ENCODE data around the gene ZCCHC24. TPM values are rescaled to one million over a fixed set of nuclear protein-coding genes. Genes with fewer than 3 reads are reported as not detected.

ZCCHC24 gene
- total and polyA plus RNA-seq, 12 donors = 5.8 to 49.0 (median 24.8) TPM

DNA sequence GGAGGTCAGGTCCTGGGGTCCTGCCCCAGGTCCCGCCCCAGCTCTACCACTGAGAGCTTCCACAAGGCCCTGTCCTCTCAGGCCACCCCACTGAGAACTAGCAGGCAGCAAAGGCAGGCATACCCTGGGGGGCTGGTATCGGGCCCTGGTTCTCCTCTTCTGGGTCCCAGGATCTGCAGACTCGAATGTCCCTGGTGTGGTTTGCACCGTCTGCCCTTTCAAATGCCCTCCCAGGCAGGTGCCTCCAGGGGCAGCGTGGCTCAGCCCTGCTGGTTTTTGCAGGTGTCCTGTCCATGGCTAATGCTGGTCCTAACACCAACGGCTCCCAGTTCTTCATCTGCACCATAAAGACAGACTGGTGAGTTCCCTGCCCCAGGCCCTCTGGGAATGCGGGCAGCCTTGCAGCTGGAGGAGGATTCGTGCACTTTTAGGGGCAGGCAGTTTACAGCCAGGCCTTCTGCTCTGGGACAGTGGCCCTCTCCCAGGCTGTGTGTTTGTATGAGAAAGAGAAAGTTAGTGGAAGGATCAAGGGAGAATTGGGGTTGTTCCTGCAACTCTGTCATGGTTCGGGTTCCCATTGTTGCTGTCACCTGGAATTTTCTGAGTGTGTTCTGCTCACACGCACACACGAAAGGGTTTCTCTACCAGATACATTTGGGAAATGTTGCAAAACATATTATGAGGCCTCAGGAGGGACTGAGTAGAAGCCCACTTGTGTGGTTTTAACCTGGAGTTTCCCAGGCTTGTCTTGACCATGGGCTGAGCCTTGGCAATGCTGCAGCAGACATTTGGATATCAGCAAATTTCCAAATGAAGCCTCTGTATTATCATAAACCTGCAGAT, 93.2 kb downstream of the ZCCHC24 start:
- Histone ChIP-seq H3K4me3 (no peak overlapping the region), H3K27ac (no peak overlapping the region), H3K4me1 (replicated peaks in 1 of 2) (peaks cover 29 to 30% of the 10 kb centered on the region in 2 donors), H3K9me3 (replicated peaks in 1 of 3) (no peaks in the 10 kb centered on the region), H3K27me3 (no peaks in the 10 kb centered on the region), H3K36me3 (replicated peaks in 1 of 2) (peaks cover 0 to 69% of the 10 kb centered on the region in 2 donors)
- peak in 2 of 7 donors; percentile 13 to 48 for DNase-seq
- TF ChIP-seq, protein P1, sequence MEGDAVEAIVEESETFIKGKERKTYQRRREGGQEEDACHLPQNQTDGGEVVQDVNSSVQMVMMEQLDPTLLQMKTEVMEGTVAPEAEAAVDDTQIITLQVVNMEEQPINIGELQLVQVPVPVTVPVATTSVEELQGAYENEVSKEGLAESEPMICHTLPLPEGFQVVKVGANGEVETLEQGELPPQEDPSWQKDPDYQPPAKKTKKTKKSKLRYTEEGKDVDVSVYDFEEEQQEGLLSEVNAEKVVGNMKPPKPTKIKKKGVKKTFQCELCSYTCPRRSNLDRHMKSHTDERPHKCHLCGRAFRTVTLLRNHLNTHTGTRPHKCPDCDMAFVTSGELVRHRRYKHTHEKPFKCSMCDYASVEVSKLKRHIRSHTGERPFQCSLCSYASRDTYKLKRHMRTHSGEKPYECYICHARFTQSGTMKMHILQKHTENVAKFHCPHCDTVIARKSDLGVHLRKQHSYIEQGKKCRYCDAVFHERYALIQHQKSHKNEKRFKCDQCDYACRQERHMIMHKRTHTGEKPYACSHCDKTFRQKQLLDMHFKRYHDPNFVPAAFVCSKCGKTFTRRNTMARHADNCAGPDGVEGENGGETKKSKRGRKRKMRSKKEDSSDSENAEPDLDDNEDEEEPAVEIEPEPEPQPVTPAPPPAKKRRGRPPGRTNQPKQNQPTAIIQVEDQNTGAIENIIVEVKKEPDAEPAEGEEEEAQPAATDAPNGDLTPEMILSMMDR (IDR thresholded peaks at IDR 0.05) = no peak
- TF ChIP-seq POLR2A (IDR thresholded peaks at IDR 0.05) = no peak
- intact Hi-C loops (cut with DNase I) = no loop called here
- WGBS, 4 donors = 82 to 93% (median 92%) methylated on average over 9 to 11 of the region's 11 CpGs

- Histone ChIP-seq H3K9me3 (replicated peaks in 1 of 3) (no peaks in the 10 kb centered on the region), H3K4me3 (no peak overlapping the region), H3K36me3 (replicated peaks in 1 of 2) (peaks cover 0 to 69% of the 10 kb centered on the region in 2 donors), H3K27me3 (no peaks in the 10 kb centered on the region), H3K4me1 (replicated peaks in 1 of 2) (peaks cover 29 to 38% of the 10 kb centered on the region in 2 donors), H3K27ac (no peak overlapping the region)
- TF ChIP-seq POLR2A (IDR thresholded peaks at IDR 0.05) = no peak
- TF ChIP-seq, protein P1 (IDR thresholded peaks at IDR 0.05) = no peak
- peak in 3 of 7 donors; percentile 7 to 49 (median 16) for DNase-seq
- WGBS, 4 donors = 89 to 95% (median 91%) methylated on average over 8 to 13 of the region's 13 CpGs
- intact Hi-C loops (cut with DNase I) = no loop called here
Observed at GRCh38 chr10:79351332-79351731, 94.1 kb downstream of the ZCCHC24 start.

DNA sequence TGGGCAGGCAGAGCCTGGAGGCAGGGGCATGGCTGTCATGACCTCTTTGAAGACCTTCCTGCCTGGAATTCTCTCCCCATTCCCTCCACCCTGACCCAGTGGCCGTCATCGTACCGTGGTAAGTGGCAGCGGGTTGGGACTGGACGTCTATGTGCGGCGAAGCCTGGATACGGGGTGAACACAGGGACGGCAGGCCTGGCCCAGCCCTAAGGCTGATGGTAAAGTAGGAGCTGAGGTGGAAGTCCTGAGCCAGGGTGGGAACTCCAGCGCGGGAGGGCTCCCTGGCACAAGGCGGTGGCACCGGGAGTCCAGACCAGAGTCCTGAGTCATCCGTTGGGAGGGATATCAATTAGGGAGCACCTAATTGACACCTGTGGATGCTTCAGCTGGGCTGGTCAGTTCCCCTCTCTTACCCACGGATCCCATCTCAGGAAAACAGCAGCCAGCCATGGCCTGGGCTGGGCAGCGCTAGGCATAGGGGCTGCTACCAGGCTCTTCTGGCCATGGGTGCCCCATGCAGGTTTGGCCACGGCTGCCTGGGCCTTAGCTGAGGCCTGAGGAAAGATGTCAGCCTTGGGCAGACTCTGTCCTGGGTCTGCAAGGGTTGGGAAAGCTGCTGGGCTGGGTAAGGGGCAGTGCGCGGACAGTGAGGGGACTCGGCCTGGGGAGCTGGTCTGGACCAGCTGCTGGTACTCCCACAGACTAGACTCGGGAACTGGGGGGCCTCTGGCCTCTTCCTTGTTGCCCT, 94.8 kb downstream of the ZCCHC24 start:
- Histone ChIP-seq H3K4me1 (replicated peaks in 1 of 2) (peaks cover 31 to 40% of the 10 kb centered on the region in 2 donors), H3K27me3 (no peaks in the 10 kb centered on the region), H3K9me3 (replicated peaks in 1 of 3) (no peaks in the 10 kb centered on the region), H3K27ac (peak overlapping the region; percentile 1 to 99 (median 92)), H3K36me3 (replicated peaks in 1 of 2) (peaks cover 0 to 65% of the 10 kb centered on the region in 2 donors), H3K4me3 (no peak overlapping the region)
- intact Hi-C loops (cut with DNase I) = no loop called here
- peak in 3 of 7 donors; percentile 17 to 54 (median 24) for DNase-seq
- 66 to 80% (median 72%) methylated on average over 11 to 21 of the region's 21 CpGs for WGBS, 4 donors
- TF ChIP-seq, protein P1 (IDR thresholded peaks at IDR 0.05) = no peak
- no peak for TF ChIP-seq POLR2A (IDR thresholded peaks at IDR 0.05)

DNA sequence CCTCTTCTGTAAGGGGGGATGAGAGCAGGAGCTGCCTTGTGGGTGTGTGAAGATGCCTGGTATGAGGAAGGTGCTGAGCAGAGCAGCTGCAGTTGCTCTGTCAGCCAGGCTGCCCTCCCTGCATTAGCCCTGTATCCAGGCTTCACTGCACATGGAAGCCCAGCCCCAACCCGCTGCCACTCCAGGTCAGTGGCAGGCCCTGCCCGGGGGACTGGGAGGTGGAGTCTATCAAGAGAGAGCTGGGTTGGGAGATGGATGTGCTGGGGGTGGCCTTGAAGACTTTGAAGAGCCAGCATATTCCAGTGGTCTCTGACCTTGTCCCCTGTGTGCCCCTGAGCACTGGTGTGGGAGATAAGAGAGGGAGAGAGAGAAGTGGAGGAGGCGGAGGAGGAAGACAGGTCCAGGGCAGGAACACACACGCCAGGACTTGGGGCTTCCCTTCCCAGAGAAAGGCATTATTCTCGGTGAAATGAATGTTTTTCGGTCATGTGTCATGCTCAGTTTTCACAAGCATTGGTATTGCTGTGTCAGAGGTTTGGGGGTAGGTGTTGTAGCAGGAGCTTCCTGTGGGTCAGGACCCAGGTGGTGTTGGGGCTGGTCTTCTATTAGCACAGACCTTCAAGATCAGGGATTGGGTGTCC, 95.5 kb downstream of the ZCCHC24 start:
- no peaks in the 10 kb centered on the region for H3K9me3 ChIP-seq (replicated peaks in 1 of 3)
- peaks cover 0 to 60% of the 10 kb centered on the region in 2 donors for H3K36me3 ChIP-seq (replicated peaks in 1 of 2)
- H3K4me1 ChIP-seq (replicated peaks in 1 of 2) = peaks cover 37 to 45% of the 10 kb centered on the region in 2 donors
- intact Hi-C loops (cut with DNase I) = no loop called here
- peak overlapping the region; percentile 1 to 99 (median 92) for H3K27ac ChIP-seq
- H3K4me3 ChIP-seq = peak overlapping the region in 1 of 4 donors; percentile 91
- 41 to 59% (median 49%) methylated on average over 4 to 6 of the region's 6 CpGs for WGBS, 4 donors
- no peaks in the 10 kb centered on the region for H3K27me3 ChIP-seq
- DNase-seq = peak in 6 of 7 donors; percentile 74 to 88 (median 84)
- TF ChIP-seq POLR2A (IDR thresholded peaks at IDR 0.05) = peak in 1 of 2 donors; percentile 53
- TF ChIP-seq, protein P1 (IDR thresholded peaks at IDR 0.05) = no peak
